Panc1 (cell line): Measurements from ENCODE around the gene MEAK7. TPM values are rescaled to one million over a fixed set of nuclear protein-coding genes. Genes with fewer than 3 reads are reported as not detected.

ENCODE experiments used
- ATAC-seq: fragments of 200-7000 bp; cut with Tn5 transposase; 2 replicates; pipeline ENCODE4 v1.9.1; 2020; ENCODE audit warnings: mild to moderate bottlenecking, moderate library complexity
- BruUV-seq: library from RNA; stranded (reverse); fragments of 400-500 nt; replicated peaks from 2 replicates; lab custom pipeline; 2021; lab: Mats Ljungman, UMichigan
- CTCF ChIA-PET: fragments of 300-600 bp; sonication (Branson Sonifier 250); formaldehyde crosslinking; loops from one replicate; lab custom pipeline; 2022; ENCODE audit warnings: antibody characterized with exemption; lab: Charles Lee
- POLR2A ChIA-PET: fragments of 300-600 bp; sonication (Branson Sonifier 250); formaldehyde crosslinking; loops from one replicate; lab custom pipeline; 2022; ENCODE audit warnings: antibody characterized with exemption; lab: Charles Lee
- DNase-seq: peaks from one replicate; pipeline ENCODE4 v3.0.0-alpha.2; 2010; ENCODE audit warnings: low read depth, low spot score
- H3K27ac ChIP-seq: 2 replicates; pipeline ENCODE4 v1.5.1; 2011; ENCODE audit warnings: mild to moderate bottlenecking, low read length, inconsistent platforms
- H3K27me3 ChIP-seq: fragments of 200-500 bp; sonication (Bioruptor generic); 2 replicates; pipeline ENCODE4 v1.6.0; 2014; ENCODE audit warnings: low read length, inconsistent platforms; ENCODE audit not compliant: control insufficient read depth, insufficient read depth
- H3K36me3 ChIP-seq: fragments of 200-500 bp; sonication (Bioruptor generic); 2 replicates; pipeline ENCODE4 v1.5.1; 2014; ENCODE audit warnings: inconsistent platforms, mild to moderate bottlenecking, low read length, moderate library complexity; ENCODE audit not compliant: control insufficient read depth, insufficient read depth
- H3K4me1 ChIP-seq: 2 replicates; pipeline ENCODE4 v1.5.1; 2011; ENCODE audit warnings: inconsistent platforms, mild to moderate bottlenecking, low read length, moderate library complexity; ENCODE audit not compliant: control insufficient read depth, insufficient read depth
- H3K4me3 ChIP-seq, 2 experiments: 2 replicates each; pipeline ENCODE4 v1.5.1; 2011 to 2012; ENCODE audit warnings: low read depth in 2 of 2, low read length in 2 of 2, mild to moderate bottlenecking in 2 of 2, inconsistent platforms in 1 of 2, moderate library complexity in 1 of 2
- H3K9me3 ChIP-seq: fragments of 200-500 bp; sonication (Bioruptor generic); 2 replicates; pipeline ENCODE4 v1.5.1; 2014; ENCODE audit warnings: low read depth, mild to moderate bottlenecking, inconsistent platforms, low read length, moderate library complexity; ENCODE audit not compliant: control insufficient read depth, insufficient read depth
- CTCF ChIP-seq: fragments of 450-650 bp; IDR thresholded peaks from 2 replicates; pipeline ENCODE4 v1.5.1; 2017; ENCODE audit warnings: mild to moderate bottlenecking
- POLR2AphosphoS5 ChIP-seq: IDR thresholded peaks from 2 replicates; pipeline ENCODE4 v1.6.1; 2012; ENCODE audit warnings: mild to moderate bottlenecking, low read depth, low read length, moderate library complexity
- REST ChIP-seq, 2 experiments: IDR thresholded peaks; 2 replicates each; pipeline ENCODE4 v1.6.1; 2011 to 2012; ENCODE audit warnings: low read depth in 2 of 2, control low read depth in 1 of 2, low read length in 1 of 2, mild to moderate bottlenecking in 1 of 2, moderate library complexity in 1 of 2; ENCODE audit not compliant: insufficient read depth in 1 of 2
- SIN3A ChIP-seq: IDR thresholded peaks from 2 replicates; pipeline ENCODE4 v1.6.1; 2012; ENCODE audit warnings: low read depth, mild to moderate bottlenecking, low read length, moderate library complexity, borderline replicate concordance; ENCODE audit not compliant: insufficient read depth
- TCF7L2 ChIP-seq: IDR thresholded peaks from 2 replicates; pipeline ENCODE4 v1.6.1; 2011; ENCODE audit warnings: mild to moderate bottlenecking, low read depth, low read length, inconsistent platforms
- in situ Hi-C: cut with HindIII; loops from 2 replicates; pipeline ENCODE4 v1.10.0; 2016; ENCODE audit warnings: low sequenced_read_pairs, low pct_unique_long_range_greater_than_20kb
- intact Hi-C: fragments of 100-400 bp; cut with micrococcal nuclease; formaldehyde crosslinking; loops from one replicate; pipeline ENCODE4 v1.10.0; 2022; ENCODE audit not compliant: unreplicated experiment
- total RNA-seq: library from RNA; stranded (reverse); gene quantifications from one replicate; pipeline ENCODE4 v1.2.1, GENCODE V29; 2021; ENCODE audit not compliant: unreplicated experiment

MEAK7 gene
- total RNA-seq, 1 experiment from 2014 or later: 17.2 TPM

GRCh38 chr16:84459533-84459894, 44.9 kb downstream of the MEAK7 start:
- ATAC-seq (no peak), DNase-seq (no peak)
- Histone ChIP-seq H3K4me1 (no peaks in the 10 kb centered on the region), H3K36me3 (no peaks in the 10 kb centered on the region), H3K4me3 (no peak overlapping the region), H3K27ac (no peak overlapping the region), H3K9me3 (no peaks in the 10 kb centered on the region), H3K27me3 (no peaks in the 10 kb centered on the region)
- ChIA-PET CTCF (no interaction called here), POLR2A (no interaction called here)
- BruUV-seq: no TSS peak
- in situ Hi-C loops: no loop called here
- intact Hi-C loops: no loop called here
- TF ChIP-seq CTCF (no peak), REST (IDR thresholded peaks at IDR 0.05; ENCODE audit: insufficient read depth in 1 of 2, low read depth in 2 of 2, low read length in 1 of 2) (no peak), SIN3A (no peak), TCF7L2 (no peak), POLR2AphosphoS5 (no peak)

DNA sequence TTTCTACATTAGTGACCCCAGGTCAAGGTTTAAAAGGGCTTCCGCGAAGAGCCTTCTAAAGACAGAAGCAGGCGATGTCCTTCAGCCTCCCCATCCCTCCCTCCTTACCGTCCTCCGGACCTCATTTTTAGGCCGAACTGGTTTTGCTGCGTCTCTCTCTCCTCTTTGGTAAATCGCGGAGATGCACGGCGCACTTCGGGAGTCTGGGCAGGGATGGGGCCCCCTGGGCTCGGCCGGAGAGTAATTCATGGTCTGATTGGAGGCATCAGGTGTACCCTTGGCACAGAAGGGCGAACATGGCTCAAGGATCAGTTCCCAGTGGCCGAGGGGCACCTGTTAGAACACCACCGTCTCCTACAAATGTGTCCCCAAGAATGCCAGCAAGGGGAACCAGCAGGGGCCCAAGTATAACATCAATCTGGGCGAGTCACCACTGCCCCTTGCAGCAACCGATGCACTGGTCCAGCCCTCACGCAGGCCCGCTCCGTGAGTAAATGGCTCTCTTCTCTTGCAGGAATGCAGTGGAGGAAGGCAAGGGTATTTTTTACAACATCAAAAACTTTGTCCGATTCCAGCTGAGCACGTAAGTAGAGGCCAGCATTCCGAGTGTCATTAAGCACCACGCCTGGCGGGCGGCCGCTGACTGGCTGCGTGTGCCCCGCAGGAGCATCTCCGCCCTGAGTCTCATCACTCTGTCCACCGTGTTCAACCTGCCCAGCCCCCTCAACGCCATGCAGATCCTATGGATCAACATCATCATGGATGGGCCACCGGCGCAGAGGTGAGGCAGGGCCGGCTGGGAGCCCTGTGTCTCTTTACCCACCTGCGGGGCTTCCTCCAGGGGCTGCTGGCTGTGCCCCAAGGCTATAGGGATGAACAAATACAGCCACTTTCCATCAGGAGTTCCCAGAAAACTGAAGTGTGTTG, 45.6 kb downstream of the MEAK7 start:
- Histone ChIP-seq H3K36me3 (no peaks in the 10 kb centered on the region), H3K9me3 (no peaks in the 10 kb centered on the region), H3K4me1 (no peaks in the 10 kb centered on the region), H3K27me3 (no peaks in the 10 kb centered on the region), H3K27ac (no peak overlapping the region), H3K4me3 (no peak overlapping the region)
- POLR2A ChIA-PET: no interaction called here
- in situ Hi-C loops (no loop called here), intact Hi-C loops (no loop called here)
- ATAC-seq (no peak), DNase-seq (no peak)
- CTCF ChIA-PET: no interaction called here
- no peak for TF ChIP-seq CTCF
- TF ChIP-seq REST (IDR thresholded peaks at IDR 0.05; ENCODE audit: insufficient read depth in 1 of 2, low read depth in 2 of 2, low read length in 1 of 2): no peak
- no peak for TF ChIP-seq POLR2AphosphoS5
- no peak for TF ChIP-seq TCF7L2
- TF ChIP-seq SIN3A: no peak
- no TSS peak for BruUV-seq
